Liver (tissue), 9 donors: ENCODE data around the gene DENND1C. TPM values are rescaled to one million over a fixed set of nuclear protein-coding genes. Genes with fewer than 3 reads are reported as not detected.

ENCODE experiments used
- DNase-seq: peaks from one replicate; pipeline ENCODE4 v3.0.0-alpha.2; 2017; ENCODE audit warnings: low spot score
- H3K27ac ChIP-seq, 2 donors: one replicate each; pipeline ENCODE4 v1.7.0; 2013; ENCODE audit warnings: inconsistent platforms in 2 of 2, low read length in 2 of 2, control low read depth in 1 of 2, low read depth in 1 of 2, mild to moderate bottlenecking in 1 of 2
- H3K27me3 ChIP-seq, 4 donors: one replicate each; pipeline versions ENCODE4 v1.6.1 to v1.7.0; 2013; ENCODE audit warnings: low read length in 3 of 4, inconsistent platforms in 1 of 4, mild to moderate bottlenecking in 1 of 4, moderate library complexity in 1 of 4; ENCODE audit not compliant: control insufficient read depth in 4 of 4, insufficient read depth in 4 of 4
- H3K36me3 ChIP-seq, 4 donors: one replicate each; pipeline versions ENCODE4 v1.6.1 to v1.7.0; 2013; ENCODE audit warnings: low read length in 3 of 4, mild to moderate bottlenecking in 3 of 4, low read depth in 1 of 4, moderate library complexity in 1 of 4; ENCODE audit not compliant: control insufficient read depth in 4 of 4, insufficient read depth in 3 of 4
- H3K4me1 ChIP-seq, 4 donors: one replicate each; pipeline versions ENCODE4 v1.6.1 to v1.7.0; 2013; ENCODE audit warnings: low read length in 3 of 4, mild to moderate bottlenecking in 3 of 4, moderate library complexity in 1 of 4; ENCODE audit not compliant: control insufficient read depth in 4 of 4, insufficient read depth in 4 of 4
- H3K4me3 ChIP-seq, 3 donors: one replicate each; pipeline versions ENCODE4 v1.6.1 to v1.7.0; 2013; ENCODE audit warnings: low read length in 3 of 3, control low read depth in 1 of 3, low read depth in 1 of 3, mild to moderate bottlenecking in 1 of 3
- H3K9ac ChIP-seq, 2 donors: one replicate each; pipeline ENCODE4 v1.7.0; 2013; ENCODE audit warnings: low read length in 2 of 2, mild to moderate bottlenecking in 2 of 2, moderate library complexity in 2 of 2, control low read depth in 1 of 2, low read depth in 1 of 2
- H3K9me3 ChIP-seq, 4 donors: one replicate each; pipeline versions ENCODE4 v1.6.1 to v1.7.0; 2013; ENCODE audit warnings: low read length in 3 of 4; ENCODE audit not compliant: control insufficient read depth in 4 of 4
- ATF3 ChIP-seq: IDR thresholded peaks from 2 replicates; pipeline ENCODE4 v1.6.1; 2016; ENCODE audit warnings: antibody characterized with exemption
- EGR1 ChIP-seq, 2 donors: IDR thresholded peaks; 2 replicates each; pipeline ENCODE4 v1.6.1; 2016 to 2018; ENCODE audit warnings: antibody characterized with exemption in 2 of 2, low read depth in 2 of 2
- FOXA1 ChIP-seq: IDR thresholded peaks from 2 replicates; pipeline ENCODE4 v1.6.1; 2016; ENCODE audit warnings: antibody characterized with exemption
- GABPA ChIP-seq, 2 donors: IDR thresholded peaks in 1 of 2; conservative IDR thresholded peaks in 1 of 2; 2 replicates each; pipeline ENCODE4 v1.6.1; 2016; ENCODE audit warnings: antibody characterized with exemption in 2 of 2, mild to moderate bottlenecking in 1 of 2, moderate library complexity in 1 of 2
- HNF4G ChIP-seq: IDR thresholded peaks from 2 replicates; pipeline ENCODE4 v1.6.1; 2016; ENCODE audit warnings: antibody characterized with exemption
- JUND ChIP-seq, 2 donors: IDR thresholded peaks; 2 replicates each; pipeline ENCODE4 v1.6.1; 2016; ENCODE audit warnings: antibody characterized with exemption in 2 of 2
- NR2F2 ChIP-seq: IDR thresholded peaks from 2 replicates; pipeline ENCODE4 v1.6.1; 2016; ENCODE audit warnings: antibody characterized with exemption
- RAD21 ChIP-seq, 2 donors: IDR thresholded peaks; 2 replicates each; pipeline ENCODE4 v1.6.1; 2016; ENCODE audit warnings: antibody characterized with exemption in 2 of 2, mild to moderate bottlenecking in 2 of 2
- RXRA ChIP-seq, 2 donors: IDR thresholded peaks; 2 replicates each; pipeline ENCODE4 v1.6.1; 2017 to 2018; ENCODE audit warnings: antibody characterized with exemption in 2 of 2, mild to moderate bottlenecking in 1 of 2
- TAF1 ChIP-seq: conservative IDR thresholded peaks from 2 replicates; pipeline ENCODE4 v1.6.1; 2016; ENCODE audit warnings: antibody characterized with exemption, mild to moderate bottlenecking
- WGBS: extraction: QIAGEN DNeasy Blood & Tissue Kit; methylation state at CpG from one replicate; pipeline ENCODE4 v1.1.7; 2013; 5-methylcytosine and 5-hydroxymethylcytosine counted together
- polyA plus RNA-seq, 2 donors: library from polyadenylated mRNA; stranded (reverse) in 1 of 2; unstranded in 1 of 2; fragments of 200-250 nt in 1 of 2; fragments of >200 nt in 1 of 2; fragmentation: Nextera tagmentation in 1 of 2; extraction: Ambion mirVana in 1 of 2; gene quantifications; one replicate each; pipeline versions ENCODE4 v1.2.1 to v1.2.3, GENCODE V29; 2013 to 2015
- total RNA-seq, 2 donors: library from RNA; depleted of rRNA; stranded (reverse); fragments of >200 nt; gene quantifications; one replicate each; pipeline ENCODE4 v1.2.3, GENCODE V29; 2014
- TF ChIP-seq, protein P1 (sequence below): fragments of 150-350 bp; IDR thresholded peaks from 2 replicates; pipeline ENCODE4 v1.5.1; 2017; ENCODE audit warnings: improper control_type of control experiment, low read depth, low read length; ENCODE audit not compliant: missing input control
- TF ChIP-seq, protein P2 (sequence below): IDR thresholded peaks from 2 replicates; pipeline ENCODE4 v1.6.1; 2016; ENCODE audit warnings: antibody characterized with exemption, mild to moderate bottlenecking
- TF ChIP-seq, protein P3 (sequence below): IDR thresholded peaks from 2 replicates; pipeline ENCODE4 v1.6.1; 2016; ENCODE audit warnings: antibody characterized with exemption
- donor health status: healthy.
- donor health status: healthy.
- donor health status: healthy.
- donor health status: healthy.
- donor health status: healthy.

Gene DENND1C
- total and polyA plus RNA-seq, 4 donors: 0.99 to 1.5 (median 1.2) TPM

DNA sequence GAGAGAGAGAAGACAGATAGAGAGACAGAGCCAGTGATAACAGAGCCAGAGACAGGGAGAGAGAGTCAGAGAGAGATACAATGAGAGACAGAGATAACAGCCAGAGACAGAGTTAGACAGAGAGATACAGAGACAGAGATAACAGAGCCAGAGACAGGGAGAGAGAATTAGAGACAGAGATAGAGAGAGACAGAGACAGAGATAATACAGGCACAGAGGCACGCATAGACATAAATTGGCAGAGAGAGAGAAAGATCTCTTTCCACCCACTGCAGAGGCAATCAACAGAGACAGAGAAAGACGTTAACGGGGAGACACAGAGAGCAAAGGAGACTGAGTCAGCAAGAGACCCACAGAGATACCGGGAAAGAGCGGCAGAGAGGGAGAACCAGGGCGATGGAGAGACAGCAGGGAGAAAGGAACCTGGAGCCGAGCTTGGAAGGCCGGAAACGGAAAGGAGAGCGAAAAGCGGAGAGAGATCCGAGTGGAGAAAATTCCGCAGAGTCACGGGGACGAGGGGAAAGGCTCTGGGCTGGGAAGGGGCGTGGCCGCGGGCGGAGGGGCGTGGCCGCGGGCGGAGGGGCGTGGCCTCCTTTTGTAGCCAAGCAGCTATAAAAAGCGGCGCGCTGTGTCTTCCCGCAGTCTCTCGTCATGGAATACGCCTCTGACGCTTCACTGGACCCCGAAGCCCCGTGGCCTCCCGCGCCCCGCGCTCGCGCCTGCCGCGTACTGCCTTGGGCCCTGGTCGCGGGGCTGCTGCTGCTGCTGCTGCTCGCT lies 49.0 kb upstream of the DENND1C start, which contains the start of gene TNFSF9 (continued):
- TF ChIP-seq TAF1 (peak; percentile 51), GABPA (IDR thresholded peaks at IDR 0.05 in 1 of 2, conservative IDR thresholded peaks at IDR 0.05 in 1 of 2) (peak; percentile 62 to 80), FOXA1 (no peak), RXRA (IDR thresholded peaks at IDR 0.05) (no peak)
- TF ChIP-seq, protein P1, sequence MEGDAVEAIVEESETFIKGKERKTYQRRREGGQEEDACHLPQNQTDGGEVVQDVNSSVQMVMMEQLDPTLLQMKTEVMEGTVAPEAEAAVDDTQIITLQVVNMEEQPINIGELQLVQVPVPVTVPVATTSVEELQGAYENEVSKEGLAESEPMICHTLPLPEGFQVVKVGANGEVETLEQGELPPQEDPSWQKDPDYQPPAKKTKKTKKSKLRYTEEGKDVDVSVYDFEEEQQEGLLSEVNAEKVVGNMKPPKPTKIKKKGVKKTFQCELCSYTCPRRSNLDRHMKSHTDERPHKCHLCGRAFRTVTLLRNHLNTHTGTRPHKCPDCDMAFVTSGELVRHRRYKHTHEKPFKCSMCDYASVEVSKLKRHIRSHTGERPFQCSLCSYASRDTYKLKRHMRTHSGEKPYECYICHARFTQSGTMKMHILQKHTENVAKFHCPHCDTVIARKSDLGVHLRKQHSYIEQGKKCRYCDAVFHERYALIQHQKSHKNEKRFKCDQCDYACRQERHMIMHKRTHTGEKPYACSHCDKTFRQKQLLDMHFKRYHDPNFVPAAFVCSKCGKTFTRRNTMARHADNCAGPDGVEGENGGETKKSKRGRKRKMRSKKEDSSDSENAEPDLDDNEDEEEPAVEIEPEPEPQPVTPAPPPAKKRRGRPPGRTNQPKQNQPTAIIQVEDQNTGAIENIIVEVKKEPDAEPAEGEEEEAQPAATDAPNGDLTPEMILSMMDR: no peak

GRCh38 chr19:6529937-6530385 lies 48.4 kb upstream of the DENND1C start:
- Histone ChIP-seq H3K27me3 (peaks cover 0 to 3% (median 1%) of the 10 kb centered on the region in 4 donors), H3K4me3 (peak overlapping the region in 1 of 3 donors; percentile 48), H3K4me1 (peaks cover 5 to 8% (median 6%) of the 10 kb centered on the region in 4 donors), H3K27ac (no peak overlapping the region), H3K9ac (no peak overlapping the region), H3K36me3 (no peaks in the 10 kb centered on the region), H3K9me3 (no peaks in the 10 kb centered on the region)
- DNase-seq: no peak
- TF ChIP-seq, protein P2, sequence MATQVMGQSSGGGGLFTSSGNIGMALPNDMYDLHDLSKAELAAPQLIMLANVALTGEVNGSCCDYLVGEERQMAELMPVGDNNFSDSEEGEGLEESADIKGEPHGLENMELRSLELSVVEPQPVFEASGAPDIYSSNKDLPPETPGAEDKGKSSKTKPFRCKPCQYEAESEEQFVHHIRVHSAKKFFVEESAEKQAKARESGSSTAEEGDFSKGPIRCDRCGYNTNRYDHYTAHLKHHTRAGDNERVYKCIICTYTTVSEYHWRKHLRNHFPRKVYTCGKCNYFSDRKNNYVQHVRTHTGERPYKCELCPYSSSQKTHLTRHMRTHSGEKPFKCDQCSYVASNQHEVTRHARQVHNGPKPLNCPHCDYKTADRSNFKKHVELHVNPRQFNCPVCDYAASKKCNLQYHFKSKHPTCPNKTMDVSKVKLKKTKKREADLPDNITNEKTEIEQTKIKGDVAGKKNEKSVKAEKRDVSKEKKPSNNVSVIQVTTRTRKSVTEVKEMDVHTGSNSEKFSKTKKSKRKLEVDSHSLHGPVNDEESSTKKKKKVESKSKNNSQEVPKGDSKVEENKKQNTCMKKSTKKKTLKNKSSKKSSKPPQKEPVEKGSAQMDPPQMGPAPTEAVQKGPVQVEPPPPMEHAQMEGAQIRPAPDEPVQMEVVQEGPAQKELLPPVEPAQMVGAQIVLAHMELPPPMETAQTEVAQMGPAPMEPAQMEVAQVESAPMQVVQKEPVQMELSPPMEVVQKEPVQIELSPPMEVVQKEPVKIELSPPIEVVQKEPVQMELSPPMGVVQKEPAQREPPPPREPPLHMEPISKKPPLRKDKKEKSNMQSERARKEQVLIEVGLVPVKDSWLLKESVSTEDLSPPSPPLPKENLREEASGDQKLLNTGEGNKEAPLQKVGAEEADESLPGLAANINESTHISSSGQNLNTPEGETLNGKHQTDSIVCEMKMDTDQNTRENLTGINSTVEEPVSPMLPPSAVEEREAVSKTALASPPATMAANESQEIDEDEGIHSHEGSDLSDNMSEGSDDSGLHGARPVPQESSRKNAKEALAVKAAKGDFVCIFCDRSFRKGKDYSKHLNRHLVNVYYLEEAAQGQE: no peak
- TF ChIP-seq, protein P1: no peak
- TF ChIP-seq FOXA1 (no peak), RAD21 (IDR thresholded peaks at IDR 0.05) (no peak), GABPA (IDR thresholded peaks at IDR 0.05 in 1 of 2, conservative IDR thresholded peaks at IDR 0.05 in 1 of 2) (no peak), EGR1 (IDR thresholded peaks at IDR 0.05; ENCODE audit: low read depth in 2 of 2) (no peak), RXRA (IDR thresholded peaks at IDR 0.05) (no peak), JUND (IDR thresholded peaks at IDR 0.05) (no peak), TAF1 (no peak), ATF3 (no peak), HNF4G (no peak), NR2F2 (no peak)
- TF ChIP-seq, protein P3, sequence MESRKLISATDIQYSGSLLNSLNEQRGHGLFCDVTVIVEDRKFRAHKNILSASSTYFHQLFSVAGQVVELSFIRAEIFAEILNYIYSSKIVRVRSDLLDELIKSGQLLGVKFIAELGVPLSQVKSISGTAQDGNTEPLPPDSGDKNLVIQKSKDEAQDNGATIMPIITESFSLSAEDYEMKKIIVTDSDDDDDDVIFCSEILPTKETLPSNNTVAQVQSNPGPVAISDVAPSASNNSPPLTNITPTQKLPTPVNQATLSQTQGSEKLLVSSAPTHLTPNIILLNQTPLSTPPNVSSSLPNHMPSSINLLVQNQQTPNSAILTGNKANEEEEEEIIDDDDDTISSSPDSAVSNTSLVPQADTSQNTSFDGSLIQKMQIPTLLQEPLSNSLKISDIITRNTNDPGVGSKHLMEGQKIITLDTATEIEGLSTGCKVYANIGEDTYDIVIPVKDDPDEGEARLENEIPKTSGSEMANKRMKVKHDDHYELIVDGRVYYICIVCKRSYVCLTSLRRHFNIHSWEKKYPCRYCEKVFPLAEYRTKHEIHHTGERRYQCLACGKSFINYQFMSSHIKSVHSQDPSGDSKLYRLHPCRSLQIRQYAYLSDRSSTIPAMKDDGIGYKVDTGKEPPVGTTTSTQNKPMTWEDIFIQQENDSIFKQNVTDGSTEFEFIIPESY: no peak
- WGBS: 67% methylated on average over 2 of the region's 2 CpGs
